Kidney (tissue), 14 donors: ENCODE data around the gene VWA8. TPM values are rescaled to one million over a fixed set of nuclear protein-coding genes. Genes with fewer than 3 reads are reported as not detected.

Source experiments
- DNase-seq, 5 donors: peaks; one replicate each; pipeline ENCODE4 v3.0.0-alpha.2; 2013 to 2020
- FAIRE-seq: peaks from 2 replicates; lab custom pipeline; 2012; peaks lifted over from hg19 to GRCh38; lab: Jason Lieb, UNC
- H3K27ac ChIP-seq, 2 donors: one replicate each; pipeline ENCODE4 v1.7.0; 2013; ENCODE audit warnings: low read depth in 2 of 2, low read length in 2 of 2, inconsistent platforms in 1 of 2
- H3K27me3 ChIP-seq: one replicate; pipeline ENCODE4 v1.7.1; 2013; ENCODE audit warnings: low read length, inconsistent platforms; ENCODE audit not compliant: control insufficient read depth, insufficient read depth
- H3K36me3 ChIP-seq, 3 donors: one replicate each; pipeline versions ENCODE4 v1.7.0 to v1.7.1; 2013; ENCODE audit warnings: low read length in 3 of 3, control low read depth in 1 of 3, inconsistent platforms in 1 of 3; ENCODE audit not compliant: insufficient read depth in 3 of 3, control insufficient read depth in 2 of 3
- H3K4me1 ChIP-seq, 3 donors: one replicate each; pipeline versions ENCODE4 v1.7.0 to v1.7.1; 2013; ENCODE audit warnings: low read length in 3 of 3, inconsistent platforms in 1 of 3, low read depth in 1 of 3; ENCODE audit not compliant: control insufficient read depth in 2 of 3, insufficient read depth in 2 of 3
- H3K4me3 ChIP-seq, 3 donors: one replicate each; pipeline versions ENCODE4 v1.7.0 to v1.8.1; 2013; ENCODE audit warnings: low read length in 3 of 3, control low read depth in 1 of 3, inconsistent platforms in 1 of 3
- H3K9ac ChIP-seq, 3 donors: one replicate each; pipeline versions ENCODE4 v1.7.0 to v1.7.1; 2013; ENCODE audit warnings: low read length in 3 of 3, control low read depth in 1 of 3, inconsistent platforms in 1 of 3
- H3K9me3 ChIP-seq, 3 donors: one replicate each; pipeline versions ENCODE4 v1.7.0 to v1.7.1; 2013; ENCODE audit warnings: low read length in 3 of 3, control low read depth in 1 of 3, inconsistent platforms in 1 of 3; ENCODE audit not compliant: control insufficient read depth in 2 of 3, insufficient read depth in 1 of 3
- CTCF ChIP-seq: IDR thresholded peaks from 3 replicates; pipeline ENCODE4 v1.5.1; 2012; ENCODE audit warnings: mild to moderate bottlenecking, moderate library complexity, borderline replicate concordance; ENCODE audit not compliant: insufficient read depth; ENCODE audit errors: extremely low read depth
- intact Hi-C: fragments of 100-400 bp; cut with DNase I; formaldehyde crosslinking; loops from one replicate; pipeline ENCODE4 v1.11.1; 2022
- polyA plus RNA-seq: library from polyadenylated mRNA; stranded (reverse); fragments of 350-450 nt; fragmentation: Illumina TruSeq; extraction: RNeasy Lipid Tissue Mini Kit (QIAGEN cat#74804); gene quantifications from one replicate; pipeline ENCODE4 v1.2.3, GENCODE V29; 2014; ENCODE audit warnings: low read depth, low replicate concordance; ENCODE audit not compliant: insufficient read depth
- total RNA-seq: library from RNA; stranded (reverse); fragmentation: NEBNext Ultra II Directional; extraction: Animal tissue kit (Norgen Biotek cat#: 25700); gene quantifications from one replicate; pipeline ENCODE4 v1.2.1, GENCODE V29; 2021
- donor health status: control.
- donor health status: control.
- donor health status: control.
- donor health status: control.
- donor health status: control.
- donor health status: DM: yes; HTN: yes; CAD: no.
- donor health status: Normal renal cell carcinoma (clear cell type).

The VWA8 gene
- total and polyA plus RNA-seq, 2 donors from 2014 or later, result 6.4 to 21.3 TPM

- no peaks in the 10 kb centered on the region for H3K36me3 ChIP-seq
- no peak for DNase-seq
- no peak overlapping the region for H3K27ac ChIP-seq
- H3K27me3 ChIP-seq, result no peaks in the 10 kb centered on the region
- no peaks in the 10 kb centered on the region for H3K9me3 ChIP-seq
- no peak overlapping the region for H3K9ac ChIP-seq
- TF ChIP-seq CTCF, result no peak
- intact Hi-C loops, result no loop called here
- H3K4me3 ChIP-seq, result no peak overlapping the region
- no peak for FAIRE-seq
- no peaks in the 10 kb centered on the region for H3K4me1 ChIP-seq
These were observed 285.6 kb downstream of the VWA8 start for GRCh38 chr13:41675306-41675705.

- no peaks in the 10 kb centered on the region for H3K36me3 ChIP-seq
- H3K9ac ChIP-seq, result no peak overlapping the region
- H3K4me3 ChIP-seq, result no peak overlapping the region
- no peak overlapping the region for H3K27ac ChIP-seq
- intact Hi-C loops, result no loop called here
- no peaks in the 10 kb centered on the region for H3K9me3 ChIP-seq
- FAIRE-seq, result no peak
- no peak for DNase-seq
- TF ChIP-seq CTCF, result no peak
- H3K4me1 ChIP-seq, result no peaks in the 10 kb centered on the region
- H3K27me3 ChIP-seq, result no peaks in the 10 kb centered on the region
These were observed 286.7 kb downstream of the VWA8 start for GRCh38 chr13:41674246-41674645.

- no peak for FAIRE-seq
- H3K4me3 ChIP-seq, result no peak overlapping the region
- intact Hi-C loops, result no loop called here
- H3K9me3 ChIP-seq, result no peaks in the 10 kb centered on the region
- no peak overlapping the region for H3K9ac ChIP-seq
- DNase-seq, result peak in 1 of 5 donors; percentile 12
- no peaks in the 10 kb centered on the region for H3K36me3 ChIP-seq
- no peak for TF ChIP-seq CTCF
- no peaks in the 10 kb centered on the region for H3K4me1 ChIP-seq
- no peak overlapping the region for H3K27ac ChIP-seq
- no peaks in the 10 kb centered on the region for H3K27me3 ChIP-seq
These were observed 287.3 kb downstream of the VWA8 start for GRCh38 chr13:41673640-41674039.

- Histone ChIP-seq H3K4me1 (no peaks in the 10 kb centered on the region), H3K9me3 (no peaks in the 10 kb centered on the region), H3K27ac (no peak overlapping the region), H3K36me3 (no peaks in the 10 kb centered on the region), H3K9ac (no peak overlapping the region), H3K4me3 (no peak overlapping the region), H3K27me3 (no peaks in the 10 kb centered on the region)
- FAIRE-seq (no peak), DNase-seq (no peak)
- no peak for TF ChIP-seq CTCF
- intact Hi-C loops, result no loop called here
These were observed 290.0 kb downstream of the VWA8 start for GRCh38 chr13:41670873-41671443.
